HG03520 (cell line): ENCODE measurements around the gene RPS3.

ENCODE experiments used
- ATAC-seq: cut with Tn5 transposase; IDR thresholded peaks from one replicate; pipeline ENCODE4 v1.9.1; 2021; ENCODE audit warnings: mild to moderate bottlenecking, moderate library complexity; ENCODE audit not compliant: unreplicated experiment

Gene RPS3

DNA sequence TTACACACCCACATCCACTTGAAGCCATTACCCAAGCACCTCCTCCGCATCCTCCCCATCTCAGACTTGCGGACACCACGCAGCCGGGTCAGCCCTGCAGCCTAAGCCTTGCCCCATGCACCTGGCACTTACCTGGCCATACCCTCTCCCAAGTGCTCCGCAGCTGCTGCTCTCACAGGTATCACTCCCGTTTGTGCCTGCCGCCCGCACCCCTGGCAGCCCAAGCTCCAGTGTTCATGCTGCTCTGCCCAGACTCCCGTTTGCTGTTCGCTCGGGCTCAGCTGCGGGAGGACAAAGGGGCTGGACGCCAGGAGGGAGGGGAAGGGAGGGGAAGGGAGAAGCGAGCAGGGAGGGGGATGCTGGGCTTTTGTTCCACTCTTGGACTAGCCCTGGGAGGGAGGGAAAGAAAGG, 33.6 kb downstream of the RPS3 start, which contains the start of gene KLHL35:
KLHL35 (minus strand) TSS at position 293 of the 411 bp plus-strand sequence. CDS start 2,574 bp downstream, outside the sequence.
- ATAC-seq, result no peak

DNA sequence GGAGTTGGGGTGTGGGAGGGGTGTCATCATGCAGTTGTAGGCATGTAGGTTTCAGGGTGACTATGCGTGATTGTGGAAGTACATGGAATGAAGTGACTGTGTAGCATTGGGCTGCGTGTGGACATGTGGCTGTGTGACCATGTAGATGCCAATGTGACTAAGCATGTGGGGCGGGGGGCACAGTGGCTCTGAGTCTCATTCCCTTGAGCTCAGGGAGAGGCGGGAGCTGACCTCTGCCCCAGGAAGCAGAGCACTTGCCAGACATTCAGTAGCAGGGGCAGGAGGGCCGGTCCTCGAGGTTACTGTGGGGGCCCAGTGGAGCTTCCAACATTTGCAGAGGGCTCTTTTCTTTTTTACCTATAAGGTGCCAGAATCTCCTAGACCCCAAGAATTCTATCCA, 34.1 kb downstream of the RPS3 start:
- no peak for ATAC-seq

DNA sequence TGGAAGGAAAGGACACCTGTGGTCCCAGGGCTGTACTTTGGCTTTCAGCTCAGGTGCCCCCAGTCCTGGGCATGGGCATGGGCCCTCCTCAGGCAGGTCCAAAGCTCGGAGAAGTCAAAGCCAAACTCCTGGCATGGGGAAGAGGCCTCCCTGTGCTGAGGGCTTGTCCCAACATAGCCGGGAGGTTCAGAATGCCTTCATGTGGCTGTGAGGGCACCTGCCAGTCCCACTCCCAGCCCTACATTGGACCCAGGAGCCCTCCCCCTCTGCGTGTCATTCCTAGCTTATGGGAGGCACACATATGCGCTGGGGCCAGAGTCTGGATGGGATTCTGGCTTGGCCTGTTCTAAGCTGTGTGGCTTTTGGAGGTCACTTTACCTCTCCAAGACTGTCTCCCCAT, 34.7 kb downstream of the RPS3 start:
- no peak for ATAC-seq

DNA sequence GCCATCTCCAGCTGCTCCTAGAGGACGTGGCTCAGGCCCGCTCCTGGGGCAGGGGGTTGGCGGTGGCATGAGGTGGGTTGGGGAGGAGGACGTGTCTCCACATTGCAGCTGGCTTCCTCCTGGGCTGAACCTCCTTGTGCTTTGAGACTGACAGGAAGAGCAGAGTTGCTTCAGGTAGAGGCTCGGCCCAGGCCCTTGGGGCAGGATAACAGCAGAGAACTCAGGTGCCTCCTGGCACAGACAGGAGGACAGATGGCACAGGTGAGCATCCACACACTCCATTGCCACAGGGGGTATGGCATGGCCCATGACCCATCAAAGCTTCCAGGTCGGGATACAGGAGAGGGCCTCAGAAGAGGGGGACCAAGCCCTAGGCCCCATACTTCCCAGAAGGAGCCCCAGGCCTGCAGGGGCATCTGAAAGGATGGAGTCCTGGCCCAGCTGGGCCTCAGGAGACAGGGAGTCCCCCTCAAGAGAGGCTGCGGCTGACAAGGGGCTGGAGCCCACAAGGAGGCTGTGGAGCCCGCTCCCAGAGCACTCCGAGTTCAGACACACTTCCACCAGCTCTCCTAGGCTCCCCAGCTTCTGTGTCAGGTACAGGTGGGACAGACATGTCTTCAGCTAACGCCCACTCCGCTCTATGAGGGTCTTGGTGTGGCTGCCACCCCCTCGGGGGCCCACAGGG, 35.7 kb downstream of the RPS3 start:
- ATAC-seq, result no peak

DNA sequence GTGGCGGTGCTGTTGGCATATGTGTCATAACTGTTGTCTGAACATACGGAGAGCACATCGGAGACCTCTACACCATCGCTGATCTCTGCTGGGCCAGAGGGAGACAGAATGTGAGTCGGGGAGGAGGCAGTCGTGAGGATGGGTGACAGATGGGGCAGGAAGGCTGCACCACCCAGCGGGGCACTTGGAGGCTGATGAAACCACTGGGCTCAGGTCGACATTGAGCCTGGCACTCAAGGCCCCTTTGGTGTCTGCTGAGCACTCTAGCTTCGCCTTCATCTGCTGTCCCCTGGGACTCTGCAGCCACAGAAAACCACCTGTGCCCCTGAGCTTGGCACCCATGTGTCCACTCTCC, 36.2 kb downstream of the RPS3 start:
- no peak for ATAC-seq

DNA sequence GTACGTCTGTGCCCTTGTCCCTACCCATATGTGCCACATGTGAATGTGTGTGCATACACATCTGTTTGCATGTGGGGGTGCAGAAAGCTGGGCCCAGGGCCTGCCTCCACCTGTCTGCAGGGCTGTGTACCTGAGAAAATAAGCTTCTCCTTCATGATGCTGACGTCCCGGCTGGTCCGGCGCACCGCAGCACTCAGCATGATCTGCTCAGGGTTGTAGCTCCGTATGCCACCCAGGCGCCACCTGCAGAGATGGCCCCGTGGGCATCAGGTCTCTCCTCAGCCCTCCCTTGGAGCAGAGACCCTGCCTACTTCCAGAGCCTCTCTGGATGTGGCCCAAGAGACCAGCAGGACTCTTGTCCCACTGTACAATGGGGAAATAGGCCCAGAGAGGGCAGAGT, 37.5 kb downstream of the RPS3 start:
- ATAC-seq, result no peak

DNA sequence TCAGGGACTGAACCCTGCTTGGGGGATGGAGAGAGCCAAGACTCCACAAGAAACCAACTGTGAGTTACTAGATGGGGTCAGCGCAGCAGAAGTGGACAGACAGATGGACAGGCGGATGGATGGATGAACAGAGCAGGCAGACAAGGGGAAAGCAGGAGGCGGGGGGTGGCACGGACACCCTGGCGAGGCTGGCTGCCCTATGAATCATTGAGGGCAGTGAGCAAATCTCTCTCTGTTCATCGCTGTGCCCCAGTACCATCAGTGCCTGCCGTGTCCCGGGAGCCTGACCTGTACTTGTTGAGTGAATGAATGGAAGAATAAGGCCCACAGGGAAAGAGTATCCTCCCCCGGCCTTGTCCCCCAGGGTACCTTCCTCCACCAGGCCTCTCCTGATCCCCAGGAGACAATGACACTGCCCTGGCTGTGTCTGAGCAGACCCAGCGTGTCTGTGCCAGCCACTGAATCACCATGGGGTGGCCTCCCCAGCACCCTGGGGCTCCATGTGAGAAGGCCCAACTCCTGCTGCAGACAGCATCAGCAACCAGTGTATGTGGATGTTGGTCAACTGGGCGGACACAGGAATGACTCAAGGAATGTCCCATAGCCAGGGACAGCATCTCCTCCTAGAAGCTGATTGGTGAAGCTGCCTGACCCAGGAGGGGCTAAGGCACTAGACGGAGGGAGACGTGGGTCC, 38.8 kb downstream of the RPS3 start:
- no peak for ATAC-seq

DNA sequence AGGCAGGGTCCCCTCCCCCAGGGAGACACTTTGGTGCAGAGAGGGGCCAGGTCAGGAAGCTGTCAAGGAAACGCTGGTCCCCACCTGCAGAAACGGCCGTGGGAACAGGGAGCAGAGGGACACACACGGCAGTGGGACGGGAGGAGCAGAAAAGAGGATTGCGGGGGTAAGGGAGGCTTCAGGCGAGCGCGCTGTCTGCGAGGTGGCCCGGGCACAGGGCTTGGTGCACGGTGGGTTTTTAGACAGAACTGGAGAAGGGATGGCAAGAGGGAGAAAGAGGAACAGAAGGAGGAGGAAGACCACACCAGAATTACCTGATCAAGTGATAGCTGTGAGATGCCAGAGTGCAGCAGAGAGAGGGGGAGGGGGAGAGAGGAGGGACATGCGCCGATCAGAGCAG, 39.7 kb downstream of the RPS3 start:
- no peak for ATAC-seq

DNA sequence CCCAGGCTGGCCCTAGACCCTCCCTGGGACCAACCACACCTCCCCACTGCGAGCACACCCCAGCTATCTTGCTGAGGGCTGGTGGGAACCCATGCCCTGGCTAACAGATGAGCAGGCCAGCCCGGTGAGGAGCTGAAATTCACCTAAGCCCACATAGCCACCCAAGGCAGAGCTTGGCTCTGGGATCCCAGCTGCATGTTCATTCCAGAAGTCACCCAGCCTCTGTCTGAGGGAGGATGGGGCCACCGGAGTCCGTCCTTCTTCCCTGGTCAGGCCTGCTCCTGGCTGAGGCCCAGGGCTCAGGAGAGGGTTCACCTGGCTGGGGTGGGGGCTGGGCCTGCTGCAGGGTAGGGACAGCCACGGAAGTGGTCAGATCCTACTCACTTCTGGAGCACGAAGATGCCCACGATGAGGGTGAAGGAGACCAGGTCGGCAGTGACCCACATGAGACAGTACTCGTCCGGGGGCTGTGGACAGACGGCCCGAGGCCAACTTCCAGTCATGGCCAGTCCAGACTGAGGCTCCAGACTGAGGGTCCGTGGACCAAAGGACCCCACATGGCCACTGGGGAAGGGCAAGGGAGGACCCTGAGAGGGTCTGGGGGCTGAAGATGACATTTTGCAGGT, 40.3 kb downstream of the RPS3 start:
- no peak for ATAC-seq

DNA sequence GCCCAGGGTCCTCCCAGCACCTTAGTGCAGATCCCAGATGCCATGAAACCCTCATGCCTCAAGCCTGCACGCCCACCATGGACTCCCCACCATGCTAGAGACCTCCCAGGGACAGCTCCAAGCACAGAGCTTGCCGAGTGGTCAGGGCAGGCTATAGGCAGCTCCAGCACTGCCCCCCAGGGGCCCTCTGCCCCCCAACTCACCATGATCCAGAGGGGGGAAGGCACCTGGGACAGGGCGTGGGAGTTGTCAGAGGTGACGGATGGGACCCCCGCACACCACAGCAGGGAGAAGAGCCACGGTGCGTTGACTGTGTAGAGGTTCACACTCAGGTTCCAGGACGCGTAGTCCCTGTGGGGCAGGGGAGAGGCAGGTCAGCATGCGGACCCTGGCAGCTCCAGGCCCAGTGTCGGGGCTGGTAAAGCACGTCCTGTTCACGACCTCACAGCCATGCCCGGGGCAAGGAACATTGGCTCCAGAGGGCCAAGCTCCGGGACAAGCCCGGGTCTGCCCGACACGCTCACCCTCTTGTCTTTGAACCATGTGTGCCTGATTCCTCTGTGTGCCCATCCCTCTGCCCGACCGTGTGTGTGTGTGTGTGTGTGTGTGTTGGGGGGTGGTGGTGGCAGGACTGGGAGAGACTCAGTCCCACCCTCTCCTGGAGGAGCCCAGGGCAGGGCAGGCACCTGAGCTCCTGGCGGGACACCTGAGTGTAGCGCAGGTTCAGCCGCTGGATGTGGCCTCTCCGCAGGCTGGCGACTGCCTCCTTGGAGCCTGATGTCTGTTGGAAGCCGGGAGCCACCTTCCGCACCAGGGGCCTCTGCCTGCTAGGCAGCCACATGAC, 41.9 kb downstream of the RPS3 start:
- ATAC-seq, result no peak

DNA sequence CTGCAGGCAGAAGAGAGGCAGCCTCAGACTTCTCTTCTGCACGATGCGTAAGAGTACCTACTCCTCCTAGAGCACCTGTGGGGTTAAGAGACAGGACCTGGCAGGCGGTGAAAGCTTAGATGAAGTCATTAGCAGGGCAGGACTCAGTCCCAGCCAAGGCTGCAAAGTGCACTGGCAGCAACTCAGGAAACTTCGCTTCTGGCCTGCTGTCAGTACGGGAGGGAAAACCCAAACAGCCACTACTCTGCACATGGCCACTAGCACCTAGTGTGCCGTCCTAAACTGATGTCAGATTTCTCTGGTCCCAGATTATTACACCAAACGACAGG, 42.5 kb downstream of the RPS3 start:
- ATAC-seq, result no peak

DNA sequence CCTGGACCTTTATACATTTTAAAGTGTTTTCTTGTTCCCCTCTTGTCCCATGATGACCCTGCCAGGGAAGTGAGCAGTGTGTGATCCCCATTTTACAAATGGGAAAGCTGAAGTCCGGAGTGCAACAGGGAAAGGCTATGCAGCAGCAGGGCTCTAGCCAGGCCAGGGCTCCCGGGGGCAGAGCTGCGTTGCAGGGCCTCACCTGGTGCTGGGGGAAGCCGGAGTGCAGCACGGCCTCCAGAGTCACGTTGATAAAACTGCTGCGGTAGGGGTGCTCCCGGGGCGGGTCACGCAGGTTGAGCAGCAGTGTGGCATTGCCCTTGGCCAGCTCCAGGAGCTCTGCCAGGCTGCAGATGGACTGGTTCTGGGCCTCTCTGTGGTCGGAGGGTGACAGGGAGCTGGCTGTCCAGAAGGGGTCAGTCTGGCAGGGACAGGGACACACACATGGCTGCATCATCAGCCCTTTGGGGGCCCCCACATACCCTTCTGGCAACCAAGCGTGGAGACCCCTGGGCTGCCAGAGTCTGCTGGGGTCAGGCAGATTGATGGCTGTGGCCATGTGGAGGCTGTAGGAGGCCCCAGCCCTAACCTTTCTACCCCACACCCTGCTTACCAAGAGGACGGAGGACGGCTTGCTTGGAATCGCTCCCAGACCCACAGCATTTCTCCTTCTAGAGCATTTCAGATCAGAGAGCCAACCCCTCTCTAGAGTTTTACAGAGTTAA, 43.0 kb downstream of the RPS3 start:
- ATAC-seq, result no peak

DNA sequence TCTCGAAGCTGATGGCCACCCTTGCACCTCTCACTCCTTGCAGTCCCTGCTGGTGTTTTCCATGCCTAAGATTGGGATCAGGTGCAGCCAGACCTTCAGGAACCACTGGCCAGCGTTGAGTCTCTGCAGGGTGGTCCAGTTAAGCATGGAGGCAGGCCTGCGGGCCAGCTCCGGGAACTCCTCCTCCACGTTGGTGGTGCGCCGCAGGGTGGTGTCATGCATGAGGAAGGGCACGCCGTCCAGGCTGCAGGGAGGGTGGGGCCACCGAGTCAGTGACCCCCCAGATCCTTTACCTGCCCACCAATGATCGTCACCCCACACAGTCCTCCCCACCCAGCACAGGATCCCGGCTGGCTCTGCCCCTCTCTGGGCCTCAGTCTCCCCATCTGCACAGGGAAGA, 43.7 kb downstream of the RPS3 start:
- no peak for ATAC-seq

DNA sequence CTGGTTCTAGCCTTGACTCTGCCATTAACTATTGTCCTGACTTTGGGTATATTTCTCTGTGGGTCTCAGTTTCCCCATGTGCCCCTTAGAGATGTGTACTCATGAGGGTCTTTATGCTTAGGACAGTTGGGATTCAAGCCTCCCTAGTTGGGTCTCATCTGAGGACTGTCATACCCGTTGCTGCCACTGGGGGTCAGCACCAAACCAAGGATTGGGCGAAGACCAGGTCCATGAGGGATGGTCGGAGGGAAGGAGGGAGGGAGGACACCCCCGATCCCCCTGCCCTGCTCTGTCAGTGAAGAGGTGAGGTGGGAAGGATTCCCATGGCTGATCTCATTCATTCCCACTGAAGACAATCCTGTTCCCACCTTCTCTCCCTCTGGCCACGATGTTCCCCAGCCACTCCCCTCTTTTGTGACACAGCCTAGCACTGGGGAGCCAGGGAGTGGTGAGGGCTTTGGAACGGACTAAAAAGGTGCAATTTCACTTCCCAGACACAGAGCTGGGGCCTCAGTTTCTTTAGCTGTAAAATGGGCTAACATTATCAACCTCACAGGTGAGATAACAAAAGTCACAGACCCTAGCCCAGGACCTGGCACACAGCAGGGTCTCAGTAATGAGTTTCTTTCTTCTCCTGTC, 46.1 kb downstream of the RPS3 start:
- ATAC-seq, result no peak

DNA sequence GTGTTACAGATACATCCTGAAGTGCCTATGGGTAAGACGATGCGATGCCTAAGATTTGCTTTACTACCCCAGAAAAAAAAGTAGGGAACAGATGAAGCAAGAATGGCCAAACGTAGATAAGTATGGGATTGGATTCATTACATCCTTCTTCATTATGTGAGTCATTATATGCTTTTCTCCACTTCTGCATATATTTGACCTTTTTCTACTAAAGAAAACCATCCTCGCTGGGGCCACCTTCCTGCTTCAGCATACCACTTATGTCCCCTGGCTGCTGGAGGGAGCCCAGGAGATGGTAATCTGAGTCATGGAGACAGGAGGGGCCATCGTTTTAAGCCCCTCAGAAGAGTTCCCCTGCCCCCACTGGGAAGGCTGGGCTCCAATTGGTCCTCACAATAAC, 48.1 kb downstream of the RPS3 start:
- ATAC-seq, result no peak

DNA sequence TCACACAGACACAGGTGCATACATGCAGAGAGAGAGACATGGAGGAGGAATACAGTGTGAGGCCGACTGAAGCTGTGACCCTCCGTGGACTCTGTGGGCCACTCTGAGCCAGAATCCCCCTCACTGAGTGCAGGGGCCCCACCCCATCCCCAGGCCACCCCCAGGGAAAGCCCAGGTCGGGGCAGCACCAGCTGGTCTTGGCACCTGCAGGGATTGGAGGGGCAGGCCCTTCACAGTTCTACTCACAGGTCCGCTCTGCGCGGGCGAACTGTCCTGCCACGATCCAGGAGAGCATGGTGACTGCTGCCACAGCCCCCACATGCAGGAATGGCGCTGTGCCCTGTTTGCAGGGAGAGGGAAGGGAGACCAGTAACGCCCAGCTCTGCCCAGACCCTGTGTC, 50.0 kb downstream of the RPS3 start:
- ATAC-seq, result no peak

DNA sequence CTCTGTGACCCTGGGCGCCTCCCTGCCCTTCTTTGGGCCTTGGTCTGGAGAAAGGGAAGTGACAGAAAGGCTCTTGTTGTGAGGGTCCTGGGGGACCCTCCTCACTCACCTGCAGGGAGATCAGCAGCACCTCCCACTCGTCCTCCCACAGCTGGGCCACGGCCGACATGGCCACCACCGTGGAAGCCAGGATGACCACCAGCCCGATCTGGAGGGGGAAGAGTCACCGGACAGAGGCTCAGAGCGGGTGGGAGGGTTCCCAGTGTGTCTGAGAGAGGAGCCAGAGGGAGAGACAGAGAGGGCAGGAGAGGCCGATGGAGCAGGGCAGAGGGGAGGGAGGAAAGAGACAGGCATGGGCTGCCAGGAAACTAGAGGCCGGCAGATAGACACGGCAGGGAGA, 50.5 kb downstream of the RPS3 start:
- ATAC-seq, result no peak

DNA sequence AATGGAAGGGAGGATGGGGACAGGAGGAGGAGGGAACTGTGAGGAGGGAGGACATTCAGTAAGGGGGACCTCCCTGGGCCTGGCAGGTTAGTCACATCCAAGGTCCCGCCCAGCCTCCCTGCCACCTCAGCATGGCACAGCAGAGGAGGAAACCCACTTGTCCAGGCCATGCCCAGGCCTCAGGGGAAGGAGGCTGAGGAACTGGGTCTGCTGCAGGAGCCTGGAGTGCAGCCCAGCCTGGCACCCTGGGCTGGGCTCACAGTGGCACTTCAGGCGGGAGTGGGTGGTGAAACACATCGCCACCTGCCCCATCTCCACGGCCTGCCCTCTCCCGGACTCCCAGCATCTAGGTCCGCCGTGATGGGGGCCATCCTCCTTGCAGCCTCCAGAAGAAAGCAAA, 50.9 kb downstream of the RPS3 start:
- no peak for ATAC-seq

DNA sequence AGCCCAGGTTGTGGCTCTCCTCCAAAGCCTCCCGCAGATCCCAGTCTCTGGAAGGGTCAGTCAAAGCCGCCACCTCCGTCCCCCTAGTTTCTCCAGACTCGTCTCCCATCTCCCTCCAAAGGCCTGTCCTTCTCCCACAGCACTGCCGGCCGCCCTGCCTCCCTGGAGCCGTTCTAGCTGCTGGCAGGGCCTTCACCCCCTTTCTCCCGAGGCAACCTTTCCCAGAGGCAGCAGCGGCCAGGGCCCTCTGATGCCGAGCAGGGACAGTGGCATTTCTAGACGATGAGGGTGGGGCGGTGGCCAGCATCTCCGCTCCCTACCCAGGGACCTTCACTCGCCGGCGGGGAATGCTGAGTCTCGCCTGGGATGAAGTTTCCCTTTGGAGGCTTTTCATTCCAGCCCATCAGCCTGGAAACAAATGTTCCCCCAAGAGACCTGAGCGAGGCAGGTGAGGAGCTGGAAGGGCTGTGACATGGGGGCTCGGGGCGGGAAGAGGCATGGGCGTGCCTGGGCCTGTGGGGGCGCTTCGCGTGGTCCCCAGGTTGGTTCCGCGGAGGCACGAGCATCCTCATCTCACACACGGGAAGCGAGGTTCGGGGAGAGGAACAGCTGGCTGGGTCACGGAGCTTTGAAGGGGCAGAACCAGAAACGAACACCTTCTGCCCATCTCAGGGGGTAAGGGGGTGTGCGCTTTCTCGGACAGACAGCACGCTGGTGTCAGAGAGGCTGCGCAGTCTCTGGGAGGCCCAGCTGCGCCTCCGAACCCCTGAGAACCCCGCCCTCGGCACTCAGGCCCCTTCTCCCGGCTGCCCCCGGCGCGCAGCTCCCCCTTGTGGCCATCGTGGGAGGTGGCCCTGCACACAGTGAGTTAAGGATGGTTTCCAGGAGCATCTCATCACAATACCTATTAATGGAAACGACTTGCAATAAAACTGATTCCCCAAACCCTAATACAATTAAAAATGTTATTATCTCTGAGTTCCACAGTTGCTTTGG, 51.8 kb downstream of the RPS3 start:
- no peak for ATAC-seq
